VCaP (cell line): ENCODE measurements around the gene GSE1.

Experiments
- H3K27ac ChIP-seq: fragments of 450-650 bp; 2 replicates; pipeline ENCODE4 v1.5.1; 2017
- CTCF ChIP-seq: fragments of 450-650 bp; conservative IDR thresholded peaks from 2 replicates; pipeline ENCODE4 v1.5.1; 2017; ENCODE audit warnings: mild to moderate bottlenecking, moderate library complexity

GSE1 gene

GRCh38 chr16:85690469-85691064 lies 77.4 kb downstream of the GSE1 start:
- TF ChIP-seq CTCF, result no peak
- no peak overlapping the region for H3K27ac ChIP-seq

GRCh38 chr16:85695196-85696128 lies 82.3 kb downstream of the GSE1 start:
- no peak for TF ChIP-seq CTCF
- H3K27ac ChIP-seq, result no peak overlapping the region

DNA sequence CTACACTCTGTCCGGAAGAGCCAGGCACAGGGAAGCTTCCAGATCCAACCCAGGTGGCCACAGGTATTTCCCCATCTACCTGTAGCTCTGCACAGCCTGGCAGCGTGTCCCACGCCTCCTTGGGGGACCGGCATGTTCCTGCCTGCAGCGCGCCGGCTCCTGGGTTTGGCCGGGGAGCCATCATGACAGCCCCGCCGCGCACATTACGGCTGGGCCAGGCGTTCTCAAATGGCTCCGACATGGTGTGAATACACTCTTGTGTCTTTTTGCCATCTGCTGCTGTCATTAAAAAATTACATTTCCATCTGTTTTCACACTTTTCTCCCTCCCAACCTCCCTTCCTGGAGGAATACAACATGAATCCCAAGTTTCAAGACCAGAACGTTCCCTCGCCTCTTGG lies 83.7 kb downstream of the GSE1 start:
- no peak for TF ChIP-seq CTCF
- no peak overlapping the region for H3K27ac ChIP-seq

GRCh38 chr16:85697431-85697830 lies 84.3 kb downstream of the GSE1 start:
- TF ChIP-seq CTCF, result no peak
- H3K27ac ChIP-seq, result no peak overlapping the region

- H3K27ac ChIP-seq, result no peak overlapping the region
- no peak for TF ChIP-seq CTCF
These were observed 85.4 kb downstream of the GSE1 start for GRCh38 chr16:85698459-85698891.

- no peak overlapping the region for H3K27ac ChIP-seq
- TF ChIP-seq CTCF, result no peak
These were observed 85.9 kb downstream of the GSE1 start for GRCh38 chr16:85698935-85699558.

GRCh38 chr16:85699628-85700027 lies 86.5 kb downstream of the GSE1 start:
- no peak for TF ChIP-seq CTCF
- no peak overlapping the region for H3K27ac ChIP-seq
